VCaP (cell line): ENCODE results near the gene BARX1.

ENCODE experiments used
- H3K27ac ChIP-seq: fragments of 450-650 bp; 2 replicates; pipeline ENCODE4 v1.5.1; 2017
- TF ChIP-seq, protein P1 (sequence below): fragments of 450-650 bp; conservative IDR thresholded peaks from 2 replicates; pipeline ENCODE4 v1.5.1; 2017; ENCODE audit warnings: mild to moderate bottlenecking, moderate library complexity

The BARX1 gene

DNA sequence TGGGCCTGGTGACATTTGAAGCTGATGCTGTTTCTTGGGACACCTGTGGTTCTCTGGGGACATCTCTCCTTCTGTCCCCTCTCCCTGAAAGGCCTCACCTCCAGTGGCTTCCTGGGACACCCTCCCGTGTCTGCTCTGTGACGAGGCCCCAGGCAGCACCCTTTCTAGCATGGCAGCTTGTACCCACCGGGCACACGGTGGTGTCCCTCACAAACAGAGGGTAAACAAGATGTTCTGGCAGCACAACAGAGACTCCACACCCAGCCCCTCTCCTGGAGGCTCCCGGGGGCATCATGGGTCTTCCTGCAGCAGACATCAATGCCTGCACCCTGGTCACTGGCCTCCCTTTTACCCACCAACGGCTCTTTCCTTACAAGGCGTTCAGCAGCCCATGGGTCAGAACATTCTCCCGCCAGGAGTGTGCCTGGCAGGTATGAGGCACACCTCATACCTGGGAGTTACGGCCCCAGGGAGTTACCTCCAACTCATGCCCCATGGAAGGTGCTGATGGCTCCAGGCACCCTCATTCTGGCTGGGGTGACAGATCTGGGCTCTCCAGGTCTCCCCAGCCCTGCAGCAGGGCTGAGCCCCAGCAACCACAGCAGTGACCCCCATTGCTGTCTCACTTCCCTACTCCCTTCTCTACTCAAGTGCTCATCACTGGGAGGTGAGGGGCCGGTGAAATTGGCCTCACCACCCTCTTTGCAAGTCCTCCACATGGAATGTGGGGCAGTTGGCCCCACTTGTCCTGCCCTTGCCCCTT, 51.1 kb downstream of the BARX1 start:
- TF ChIP-seq, protein P1, sequence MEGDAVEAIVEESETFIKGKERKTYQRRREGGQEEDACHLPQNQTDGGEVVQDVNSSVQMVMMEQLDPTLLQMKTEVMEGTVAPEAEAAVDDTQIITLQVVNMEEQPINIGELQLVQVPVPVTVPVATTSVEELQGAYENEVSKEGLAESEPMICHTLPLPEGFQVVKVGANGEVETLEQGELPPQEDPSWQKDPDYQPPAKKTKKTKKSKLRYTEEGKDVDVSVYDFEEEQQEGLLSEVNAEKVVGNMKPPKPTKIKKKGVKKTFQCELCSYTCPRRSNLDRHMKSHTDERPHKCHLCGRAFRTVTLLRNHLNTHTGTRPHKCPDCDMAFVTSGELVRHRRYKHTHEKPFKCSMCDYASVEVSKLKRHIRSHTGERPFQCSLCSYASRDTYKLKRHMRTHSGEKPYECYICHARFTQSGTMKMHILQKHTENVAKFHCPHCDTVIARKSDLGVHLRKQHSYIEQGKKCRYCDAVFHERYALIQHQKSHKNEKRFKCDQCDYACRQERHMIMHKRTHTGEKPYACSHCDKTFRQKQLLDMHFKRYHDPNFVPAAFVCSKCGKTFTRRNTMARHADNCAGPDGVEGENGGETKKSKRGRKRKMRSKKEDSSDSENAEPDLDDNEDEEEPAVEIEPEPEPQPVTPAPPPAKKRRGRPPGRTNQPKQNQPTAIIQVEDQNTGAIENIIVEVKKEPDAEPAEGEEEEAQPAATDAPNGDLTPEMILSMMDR, result no peak
- H3K27ac ChIP-seq, result no peak overlapping the region

DNA sequence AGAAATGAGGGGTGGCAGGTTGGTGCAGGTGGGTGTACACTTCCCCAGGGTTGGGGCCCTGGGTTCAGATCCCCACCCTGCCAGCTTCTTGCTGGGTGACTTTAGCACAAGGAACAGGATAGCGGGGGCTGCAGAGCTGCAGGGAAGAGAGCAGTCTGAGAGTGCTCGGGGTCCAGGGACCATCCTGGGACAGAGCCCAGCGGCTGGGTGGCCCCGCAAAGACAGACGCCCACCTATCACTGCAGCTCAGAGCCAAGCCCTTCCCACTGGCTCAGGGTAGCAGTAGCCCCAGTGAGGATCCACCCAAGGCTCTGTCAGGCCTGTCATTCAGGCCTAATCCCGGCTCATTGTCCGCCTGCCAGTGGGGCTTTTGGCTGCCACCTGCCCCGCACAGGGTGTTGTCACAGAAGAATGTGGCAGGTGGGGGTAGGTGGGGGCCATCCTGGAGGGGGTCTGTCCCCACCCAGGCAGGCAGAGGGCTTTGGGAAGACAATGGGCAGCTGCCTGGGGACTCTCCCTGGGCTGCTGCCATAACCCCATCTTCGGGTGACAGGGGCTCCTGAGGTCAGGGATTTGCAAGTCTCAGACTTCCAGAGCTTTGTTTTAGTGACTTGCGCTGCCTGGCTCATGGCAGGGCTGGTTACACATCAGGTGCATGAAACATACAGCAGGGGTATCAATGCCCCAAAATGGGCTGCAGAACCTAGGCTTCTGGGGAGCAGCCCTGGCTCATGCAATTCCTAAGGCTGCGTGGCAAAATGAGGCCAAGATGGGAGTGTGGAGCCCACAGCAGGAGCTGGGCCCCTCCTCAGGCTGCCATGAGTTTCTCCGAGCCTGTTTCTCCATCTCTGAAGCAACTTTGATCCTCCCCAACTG, 52.1 kb downstream of the BARX1 start:
- no peak overlapping the region for H3K27ac ChIP-seq
- TF ChIP-seq, protein P1, result no peak

DNA sequence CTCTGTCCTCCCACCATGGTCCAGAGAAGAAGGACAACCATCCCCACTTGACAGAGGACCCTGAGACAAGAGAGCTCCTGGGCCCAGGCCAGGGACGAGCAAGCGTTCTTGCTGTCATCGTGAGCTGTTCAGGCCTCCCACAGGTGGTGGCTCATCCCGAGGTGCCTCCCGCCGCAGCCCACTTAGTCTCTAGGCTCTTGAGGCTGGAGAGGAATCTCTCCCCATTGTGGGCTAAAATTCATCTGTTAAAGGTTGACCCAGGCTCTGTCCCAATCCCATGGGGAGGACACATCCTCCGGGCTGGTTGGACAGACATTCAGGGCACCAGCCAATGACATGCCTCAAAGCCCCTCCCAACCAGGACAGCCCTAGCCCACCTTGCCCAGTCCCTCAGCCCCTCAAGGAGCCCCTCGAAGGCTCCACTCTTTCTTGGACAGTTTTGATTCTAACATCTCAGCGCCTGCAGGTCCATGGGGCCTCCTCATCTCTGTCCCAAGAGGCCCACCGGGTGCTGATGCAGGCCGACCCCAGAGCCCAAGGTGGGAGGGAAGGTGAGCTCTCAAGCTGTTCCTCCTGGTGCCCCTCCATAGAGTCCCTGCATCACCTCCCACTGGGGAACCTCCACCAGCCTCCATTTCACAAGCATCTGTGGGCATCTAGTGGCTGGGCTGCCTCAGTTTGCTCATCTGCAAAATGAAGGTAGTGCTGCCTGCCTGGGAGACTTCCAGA, 52.9 kb downstream of the BARX1 start:
- TF ChIP-seq, protein P1, result no peak
- H3K27ac ChIP-seq, result no peak overlapping the region
